ENCODE data around the gene MBD6.
A peak's percentile ranks its signal among the peaks of the same experiment; 100 is the strongest.

MBD6 gene

GRCh38 chr12:57522011-57522886 is at the start of gene MBD6:
TSS of gene MBD6 (plus strand) at chr12:57522824. CDS start at chr12:57524304, 1,480 bp downstream.
- peak within 1 kb of the TSS; percentile 79 for H3K4me3 ChIP-seq (ENCODE audit: low read depth, low read length)

DNA sequence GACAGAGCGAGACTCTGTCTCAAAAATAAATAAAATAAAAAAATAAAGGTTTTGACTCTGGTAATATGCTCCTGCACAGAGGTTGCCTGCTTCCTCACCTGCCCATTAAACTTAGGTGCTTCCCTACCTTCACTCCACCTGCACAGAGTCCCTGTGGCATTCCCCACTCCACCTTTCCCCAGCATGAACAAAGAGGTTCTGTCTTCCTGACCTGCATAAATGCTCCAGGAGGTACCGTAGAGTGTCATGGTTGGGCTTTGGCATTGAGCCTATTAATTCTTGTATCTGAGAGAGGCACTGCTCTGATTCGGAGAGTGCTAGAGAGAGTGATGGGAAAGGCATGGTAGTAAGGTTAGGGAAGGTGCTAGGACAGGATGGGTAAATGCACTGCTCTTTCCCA is 49.2 kb upstream of the MBD6 start:
- no peak overlapping the region for H3K4me3 ChIP-seq (ENCODE audit: low read depth, low read length)

DNA sequence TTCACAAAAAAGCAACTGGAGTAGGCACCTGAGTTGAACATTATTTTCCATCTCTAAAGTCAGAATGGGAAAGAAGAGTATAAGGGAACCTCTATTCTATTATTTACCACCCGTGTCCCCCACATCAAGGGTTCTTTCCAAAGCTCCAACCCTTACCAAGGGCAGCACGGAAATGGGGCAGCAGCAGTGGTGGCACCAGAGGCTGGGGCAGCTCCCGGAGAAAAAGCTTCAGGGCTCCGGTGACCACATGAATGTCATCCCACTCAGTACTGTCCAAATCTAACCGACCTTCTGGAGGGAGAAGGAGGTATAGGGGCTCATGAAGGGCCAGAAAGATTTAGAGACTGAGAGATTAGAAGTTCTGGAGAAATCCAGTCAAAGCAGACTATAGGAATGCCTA is 48.7 kb upstream of the MBD6 start:
- no peak overlapping the region for H3K4me3 ChIP-seq (ENCODE audit: low read depth, low read length)

DNA sequence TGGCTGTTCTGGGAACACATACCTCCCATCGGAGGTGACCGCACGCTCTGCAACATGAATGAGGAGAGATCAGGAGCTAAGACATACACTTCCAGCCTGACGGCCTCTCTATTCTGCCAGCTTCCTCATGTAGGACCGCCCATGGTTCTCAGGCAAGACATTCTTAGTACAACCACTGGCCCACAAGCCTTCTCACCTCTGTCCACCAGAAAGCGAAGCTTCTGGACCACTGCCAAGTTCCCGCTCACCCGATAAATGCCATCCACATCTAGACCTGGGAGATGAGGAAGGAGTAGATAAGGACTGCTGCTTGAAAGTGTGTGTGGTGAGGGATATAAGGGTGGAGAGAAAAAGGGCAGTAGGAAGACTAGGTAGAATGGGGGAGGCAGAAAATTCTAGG is 48.2 kb upstream of the MBD6 start:
- H3K4me3 ChIP-seq (ENCODE audit: low read depth, low read length): no peak overlapping the region

DNA sequence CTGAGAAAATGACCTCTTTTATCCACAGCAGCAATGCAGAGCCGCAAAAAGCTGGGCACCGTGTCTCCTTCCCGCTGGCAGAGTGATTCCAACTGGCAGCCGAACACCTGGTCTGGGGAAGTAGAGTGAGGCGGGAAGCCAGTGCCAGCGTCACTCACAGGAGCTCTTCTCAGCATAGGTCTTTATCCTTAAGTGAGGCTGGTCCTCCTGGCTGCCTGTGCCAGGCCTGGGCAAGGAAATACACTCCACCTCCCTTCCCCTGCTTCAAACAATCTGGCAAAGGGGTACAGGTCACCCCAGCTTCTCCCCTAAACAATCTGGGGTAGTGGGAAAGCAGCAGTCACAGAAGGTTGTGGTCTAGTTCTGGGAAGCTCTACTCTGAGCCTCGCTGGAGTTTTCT is 47.8 kb upstream of the MBD6 start:
- H3K4me3 ChIP-seq (ENCODE audit: low read depth, low read length): no peak overlapping the region

DNA sequence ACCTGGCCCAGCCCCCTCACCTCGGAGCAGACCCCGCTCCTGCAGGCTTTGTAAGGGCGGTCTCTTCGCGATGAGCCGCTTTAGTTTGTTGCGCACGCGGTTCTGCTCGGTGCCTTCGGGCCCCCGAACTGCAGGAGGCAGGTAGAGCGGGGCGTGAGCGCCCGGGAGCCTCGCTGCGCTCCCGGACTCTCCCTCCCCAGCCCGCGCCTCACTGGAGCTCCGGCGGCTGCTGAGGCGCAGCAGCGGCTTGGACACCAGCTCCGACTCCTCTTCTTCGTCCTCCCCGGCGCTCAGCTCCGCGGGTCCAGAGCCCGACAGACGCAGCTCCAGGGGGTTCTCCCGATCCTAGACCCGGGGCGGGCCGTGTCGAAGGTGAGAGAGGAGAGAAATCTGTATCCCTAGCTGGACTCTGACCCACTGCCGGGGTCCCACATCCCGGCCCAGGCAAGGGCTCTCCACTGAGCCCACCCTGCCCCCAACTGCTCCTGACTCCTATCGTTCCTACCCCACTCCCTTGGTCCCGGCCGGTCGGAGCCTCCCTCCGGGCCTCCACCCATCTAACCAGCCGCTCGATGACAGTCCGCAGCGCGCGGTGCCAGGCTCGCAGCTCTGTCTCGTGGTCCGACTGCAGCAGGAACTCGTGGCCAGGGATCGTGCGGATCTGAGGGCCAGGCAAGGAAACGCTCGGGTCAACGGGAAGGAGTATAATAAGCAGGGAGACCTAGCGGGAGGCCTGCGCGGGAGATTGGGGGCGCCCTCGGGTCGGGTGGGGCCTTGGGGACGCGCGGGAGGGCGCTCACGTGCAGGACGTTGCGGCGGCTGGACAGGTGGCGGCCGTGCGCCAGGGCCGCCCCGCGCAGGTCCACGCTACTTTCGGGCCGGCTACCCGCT is 47.1 kb upstream of the MBD6 start:
- peak overlapping the region; percentile 25 for H3K4me3 ChIP-seq (ENCODE audit: low read depth, low read length)

GRCh38 chr12:57476162-57476992 is 46.2 kb upstream of the MBD6 start:
- H3K4me3 ChIP-seq (ENCODE audit: low read depth, low read length): peak overlapping the region; percentile 25

DNA sequence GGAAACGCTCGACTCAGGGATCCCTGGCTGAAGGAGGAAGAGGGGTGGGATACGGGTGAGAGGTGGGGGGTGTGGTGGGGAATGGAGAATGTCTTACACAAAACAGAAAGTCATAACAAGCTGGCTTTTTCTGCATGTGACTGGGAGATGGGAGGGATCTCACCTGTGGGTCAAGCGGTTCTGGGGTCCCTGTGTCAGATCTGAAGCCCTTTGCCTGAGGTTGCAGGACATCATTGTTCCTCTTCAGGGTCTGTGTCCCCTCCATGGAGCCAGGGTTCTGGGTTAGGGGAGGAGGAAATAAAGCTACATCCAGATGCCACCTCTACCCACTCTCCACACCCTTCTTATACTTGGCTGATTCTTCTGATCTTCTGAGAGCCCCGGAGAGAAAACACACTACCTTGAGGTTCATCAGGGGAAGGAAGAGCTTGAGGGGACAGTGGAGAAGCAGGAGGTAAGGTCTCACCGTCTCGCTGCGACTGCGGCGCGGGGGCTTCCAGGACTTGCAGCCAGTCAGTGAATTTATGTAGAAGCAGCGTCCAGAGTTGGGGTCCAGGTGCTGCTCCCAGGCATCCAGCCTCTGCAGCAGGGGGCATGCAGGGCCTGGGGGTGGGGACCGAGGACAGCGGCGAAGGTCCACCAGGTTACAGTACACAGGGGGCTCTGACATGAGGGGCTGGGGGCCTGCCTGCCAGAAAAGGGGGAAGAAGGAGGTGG is 45.5 kb upstream of the MBD6 start:
- no peak overlapping the region for H3K4me3 ChIP-seq (ENCODE audit: low read depth, low read length)

DNA sequence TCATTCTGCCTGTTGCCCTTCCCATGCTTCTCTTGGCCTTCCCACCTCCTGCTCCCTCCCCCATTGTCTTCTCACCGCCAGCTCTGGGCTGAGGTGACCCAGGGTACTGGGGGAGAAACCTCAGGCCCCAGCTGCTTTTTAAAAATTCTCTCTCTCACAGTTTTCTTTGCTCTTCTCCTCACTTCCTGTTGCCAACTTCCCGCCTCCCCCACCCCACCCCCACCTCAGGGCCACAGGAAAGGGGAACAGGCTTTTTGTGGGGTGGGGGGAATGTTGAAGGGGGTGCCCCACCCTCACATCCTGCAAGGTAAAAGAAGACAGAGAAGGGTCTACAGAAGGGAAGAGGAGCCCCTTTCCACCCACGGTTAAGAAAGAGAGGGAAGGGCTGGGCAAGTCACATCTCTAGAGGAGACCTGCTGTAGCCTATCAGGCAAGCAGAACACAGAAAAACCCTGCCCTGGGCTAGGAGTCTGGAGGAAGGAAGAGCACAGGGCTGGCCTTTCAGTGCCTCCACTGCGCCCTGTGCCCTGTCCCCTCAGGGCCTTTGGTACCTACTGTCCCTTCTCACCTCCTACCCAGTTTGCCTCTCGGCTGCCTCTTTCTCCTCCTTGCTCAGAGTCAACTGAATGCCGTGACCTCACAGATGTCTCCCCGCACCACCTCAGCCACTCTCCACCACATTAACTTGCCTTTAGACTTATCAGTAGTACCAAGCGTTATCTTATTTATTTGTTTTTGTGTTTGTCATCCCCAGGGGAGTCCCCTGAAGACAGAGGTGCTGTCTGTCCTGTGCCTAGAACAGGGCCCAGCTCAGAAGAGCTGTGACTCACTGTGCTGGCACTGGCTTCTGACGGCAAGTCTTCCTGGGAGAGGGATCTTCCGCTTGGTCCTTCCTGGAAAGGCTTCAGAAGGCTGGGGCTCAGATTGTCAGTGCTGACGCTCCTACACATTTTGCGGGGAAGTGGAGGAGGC is 44.6 kb upstream of the MBD6 start:
- H3K4me3 ChIP-seq (ENCODE audit: low read depth, low read length): no peak overlapping the region

DNA sequence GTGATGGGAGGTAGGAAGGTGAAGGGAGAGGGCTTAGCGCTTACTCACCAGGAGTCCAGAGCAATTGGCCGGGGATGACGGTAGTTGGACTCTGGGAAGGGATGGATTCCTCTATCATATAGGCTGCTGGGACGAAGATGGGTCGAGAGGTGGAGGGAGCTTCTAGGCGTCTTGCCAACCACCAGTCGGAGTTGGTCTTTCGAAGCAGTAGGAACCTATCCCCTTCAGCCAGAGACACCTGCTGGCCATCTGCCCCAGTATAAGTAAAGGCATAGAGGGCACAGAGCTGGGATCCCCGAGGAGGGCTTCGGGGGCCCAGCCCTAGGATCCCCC is 43.6 kb upstream of the MBD6 start:
- H3K4me3 ChIP-seq (ENCODE audit: low read depth, low read length): no peak overlapping the region

GRCh38 chr12:57479376-57480115 is 43.1 kb upstream of the MBD6 start, which contains the start of gene ARHGAP9:
TSS of gene ARHGAP9 (minus strand) at chr12:57479866. CDS start at chr12:57479406, 460 bp downstream.
- H3K4me3 ChIP-seq (ENCODE audit: low read depth, low read length): no peak within 1 kb of the TSS

DNA sequence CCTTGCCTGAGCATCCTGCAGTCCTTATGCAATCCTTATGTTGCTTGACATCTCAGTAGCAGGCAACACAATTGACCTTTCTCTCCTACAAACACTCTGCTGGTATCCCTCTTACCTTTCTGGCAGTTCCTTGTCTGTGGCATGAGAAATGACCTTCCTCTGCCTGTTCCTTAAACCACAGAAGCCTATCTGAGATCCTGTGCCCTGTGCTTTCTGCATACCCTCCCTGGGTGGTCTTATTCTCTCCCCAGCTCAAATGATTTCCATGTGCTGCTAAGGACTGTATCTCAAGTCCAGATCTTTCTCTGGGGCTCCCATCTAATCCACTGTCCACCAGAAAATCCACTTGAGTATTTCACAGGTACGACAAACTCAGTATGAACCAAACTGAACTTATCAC is 41.0 kb upstream of the MBD6 start:
- H3K4me3 ChIP-seq (ENCODE audit: low read depth, low read length): no peak overlapping the region

DNA sequence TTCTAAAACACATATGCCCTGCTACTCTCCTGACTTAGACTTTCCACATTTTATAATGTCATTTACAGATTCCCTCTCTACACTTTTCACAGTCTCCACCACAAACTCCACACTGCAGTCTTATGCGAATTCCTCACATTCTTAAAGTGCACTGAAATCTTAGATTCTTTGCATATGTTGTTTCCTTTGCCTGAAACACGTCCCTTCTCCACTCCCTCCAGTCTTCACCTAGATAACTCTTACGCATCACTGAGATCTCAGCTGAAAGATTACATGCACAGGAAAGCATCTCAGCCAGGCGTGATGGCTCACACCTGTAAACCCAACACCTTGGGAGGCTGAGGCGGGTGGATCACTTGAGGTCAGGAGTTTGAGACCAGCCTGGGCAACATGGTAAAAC is 39.2 kb upstream of the MBD6 start:
- H3K4me3 ChIP-seq (ENCODE audit: low read depth, low read length): no peak overlapping the region

- no peak overlapping the region for H3K4me3 ChIP-seq (ENCODE audit: low read depth, low read length)
Observed at GRCh38 chr12:57485695-57486094, 36.9 kb upstream of the MBD6 start.

DNA sequence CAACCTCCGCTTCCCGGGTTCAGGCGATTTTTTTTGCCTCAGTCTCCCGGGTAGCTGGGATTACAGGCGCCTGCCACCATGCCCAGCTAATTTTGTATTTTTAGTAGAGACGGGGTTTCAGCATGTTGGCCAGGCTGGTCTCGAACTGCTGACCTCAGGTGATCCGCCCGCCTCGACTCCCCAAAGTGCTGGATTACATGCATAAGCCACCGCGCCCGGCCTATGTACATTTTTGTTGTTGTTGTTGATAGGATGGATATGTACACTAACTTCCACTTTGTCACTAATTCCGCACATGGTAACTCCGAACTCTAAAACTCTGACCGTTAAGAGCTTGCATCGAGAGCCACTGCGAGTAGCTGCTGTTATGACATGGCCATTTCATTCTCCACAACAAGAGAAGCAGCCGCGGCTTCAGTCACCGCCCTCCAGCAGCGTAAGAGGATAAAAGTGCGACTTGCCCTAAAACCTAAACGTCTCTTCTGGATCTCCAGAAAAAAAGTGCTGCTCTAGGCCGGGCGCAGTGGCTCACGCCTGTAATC is 35.5 kb upstream of the MBD6 start:
- H3K4me3 ChIP-seq (ENCODE audit: low read depth, low read length): no peak overlapping the region

GRCh38 chr12:57487597-57488401 is 34.8 kb upstream of the MBD6 start, which contains the start of gene MARS1:
TSS of gene MARS1 (plus strand) at chr12:57488068. CDS start at chr12:57488091, 23 bp downstream.
- H3K4me3 ChIP-seq (ENCODE audit: low read depth, low read length): peak within 1 kb of the TSS; percentile 100

GRCh38 chr12:57488402-57489156 is 34.0 kb upstream of the MBD6 start:
- H3K4me3 ChIP-seq (ENCODE audit: low read depth, low read length): peak overlapping the region; percentile 100
